ENCODE data around the gene NPHP4. TPM values are rescaled to one million over a fixed set of nuclear protein-coding genes. Genes with fewer than 3 reads are reported as not detected.

The NPHP4 gene
- total and polyA plus RNA-seq, 2 experiments from 2014 or later, result 6.4 to 12.7 TPM

GRCh38 chr1:5885471-5886139, 106.6 kb downstream of the NPHP4 start:
- no peak for TF ChIP-seq CTCF (IDR thresholded peaks at IDR 0.05; ENCODE audit: low read depth, low read length)
- H3K4me3 ChIP-seq, result no peak overlapping the region
- no peaks in the 10 kb centered on the region for H3K27me3 ChIP-seq
- no peak overlapping the region for H3K27ac ChIP-seq
- no peak for DNase-seq (ENCODE audit: low read depth in 1 of 2, low spot score in 1 of 2)
- peaks cover 8% of the 10 kb centered on the region for H3K4me1 ChIP-seq (ENCODE audit: low read depth)
- no peaks in the 10 kb centered on the region for H3K36me3 ChIP-seq
- no peaks in the 10 kb centered on the region for H3K9me3 ChIP-seq (ENCODE audit: low read depth)

- no peak overlapping the region for H3K27ac ChIP-seq
- H3K27me3 ChIP-seq, result no peaks in the 10 kb centered on the region
- H3K4me1 ChIP-seq (ENCODE audit: low read depth), result peaks cover 8% of the 10 kb centered on the region
- H3K36me3 ChIP-seq, result no peaks in the 10 kb centered on the region
- H3K4me3 ChIP-seq, result no peak overlapping the region
- DNase-seq (ENCODE audit: low read depth in 1 of 2, low spot score in 1 of 2), result no peak
- no peaks in the 10 kb centered on the region for H3K9me3 ChIP-seq (ENCODE audit: low read depth)
- no peak for TF ChIP-seq CTCF (IDR thresholded peaks at IDR 0.05; ENCODE audit: low read depth, low read length)
Observed at GRCh38 chr1:5884110-5884509, 108.1 kb downstream of the NPHP4 start.

- H3K9me3 ChIP-seq (ENCODE audit: low read depth), result no peaks in the 10 kb centered on the region
- H3K4me3 ChIP-seq, result no peak overlapping the region
- H3K36me3 ChIP-seq, result no peaks in the 10 kb centered on the region
- H3K27me3 ChIP-seq, result no peaks in the 10 kb centered on the region
- no peak for TF ChIP-seq CTCF (IDR thresholded peaks at IDR 0.05; ENCODE audit: low read depth, low read length)
- H3K27ac ChIP-seq, result no peak overlapping the region
- peaks cover 8% of the 10 kb centered on the region for H3K4me1 ChIP-seq (ENCODE audit: low read depth)
- DNase-seq (ENCODE audit: low read depth in 1 of 2, low spot score in 1 of 2), result no peak
Observed at GRCh38 chr1:5883129-5884048, 108.8 kb downstream of the NPHP4 start.

- TF ChIP-seq CTCF (IDR thresholded peaks at IDR 0.05; ENCODE audit: low read depth, low read length), result no peak
- H3K9me3 ChIP-seq (ENCODE audit: low read depth), result no peaks in the 10 kb centered on the region
Observed at GRCh38 chr1:5882367-5883128, 109.7 kb downstream of the NPHP4 start.

GRCh38 chr1:5881526-5882222, 110.6 kb downstream of the NPHP4 start:
- TF ChIP-seq CTCF (IDR thresholded peaks at IDR 0.05; ENCODE audit: low read depth, low read length), result no peak
- H3K4me3 ChIP-seq, result no peak overlapping the region
- H3K27me3 ChIP-seq, result no peaks in the 10 kb centered on the region
- H3K36me3 ChIP-seq, result no peaks in the 10 kb centered on the region
- H3K9me3 ChIP-seq (ENCODE audit: low read depth), result no peaks in the 10 kb centered on the region
- no peak overlapping the region for H3K27ac ChIP-seq
- peaks cover 8% of the 10 kb centered on the region for H3K4me1 ChIP-seq (ENCODE audit: low read depth)
- no peak for DNase-seq (ENCODE audit: low read depth in 1 of 2, low spot score in 1 of 2)

More at GRCh38 chr1:5882367-5883128, 109.7 kb downstream of the NPHP4 start:
- Histone ChIP-seq H3K4me3 (no peak overlapping the region), H3K27ac (no peak overlapping the region), H3K4me1 (ENCODE audit: low read depth) (peaks cover 8% of the 10 kb centered on the region), H3K36me3 (no peaks in the 10 kb centered on the region), H3K27me3 (no peaks in the 10 kb centered on the region)
- DNase-seq (ENCODE audit: low read depth in 1 of 2, low spot score in 1 of 2), result no peak

All from cardiac muscle cell (in vitro differentiated cells and primary cell).